Ishikawa (cell line): ENCODE measurements around the gene PDGFB.

Experiments used
- CEBPB ChIP-seq: IDR thresholded peaks from 2 replicates; pipeline ENCODE4 v1.6.1; 2012
- CREB1 ChIP-seq: IDR thresholded peaks from 2 replicates; pipeline ENCODE4 v1.6.1; 2012; ENCODE audit warnings: low read depth
- EGR1 ChIP-seq: IDR thresholded peaks from 2 replicates; pipeline ENCODE4 v1.6.1; 2012
- EP300 ChIP-seq: IDR thresholded peaks from 2 replicates; pipeline ENCODE4 v1.6.1; 2012; ENCODE audit warnings: borderline replicate concordance
- FOXM1 ChIP-seq: IDR thresholded peaks from 2 replicates; pipeline ENCODE4 v1.6.1; 2012; ENCODE audit warnings: low read depth, borderline replicate concordance
- MAX ChIP-seq: IDR thresholded peaks from 2 replicates; pipeline ENCODE4 v1.6.1; 2012
- NFIC ChIP-seq: IDR thresholded peaks from 2 replicates; pipeline ENCODE4 v1.6.1; 2012
- RAD21 ChIP-seq: IDR thresholded peaks from 2 replicates; pipeline ENCODE4 v1.6.1; 2012; ENCODE audit warnings: low read depth
- REST ChIP-seq: IDR thresholded peaks from 2 replicates; pipeline ENCODE4 v1.6.1; 2012; ENCODE audit warnings: low read depth, mild to moderate bottlenecking
- TAF1 ChIP-seq: IDR thresholded peaks from 2 replicates; pipeline ENCODE4 v1.6.1; 2012; ENCODE audit warnings: low read depth, mild to moderate bottlenecking
- TCF12 ChIP-seq: IDR thresholded peaks from 2 replicates; pipeline ENCODE4 v1.6.1; 2012; ENCODE audit warnings: low read depth
- TEAD4 ChIP-seq: IDR thresholded peaks from 2 replicates; pipeline ENCODE4 v1.6.1; 2012
- USF1 ChIP-seq: IDR thresholded peaks from 2 replicates; pipeline ENCODE4 v1.6.1; 2012
- YY1 ChIP-seq: IDR thresholded peaks from 2 replicates; pipeline ENCODE4 v1.6.1; 2012; ENCODE audit warnings: low read depth
- ZBTB7A ChIP-seq: IDR thresholded peaks from 2 replicates; pipeline ENCODE4 v1.6.1; 2012; ENCODE audit warnings: low read depth

The PDGFB gene

GRCh38 chr22:39250131-39250530 is 5.3 kb upstream of the PDGFB start:
- no peak for TF ChIP-seq EP300
- no peak for TF ChIP-seq REST
- no peak for TF ChIP-seq MAX
- TF ChIP-seq FOXM1 = no peak
- TF ChIP-seq CEBPB = no peak
- no peak for TF ChIP-seq USF1
- TF ChIP-seq ZBTB7A = no peak
- TF ChIP-seq RAD21 = no peak
- no peak for TF ChIP-seq EGR1
- TF ChIP-seq CREB1 = no peak

GRCh38 chr22:39249086-39249704 is 4.4 kb upstream of the PDGFB start:
- no peak for TF ChIP-seq EGR1
- TF ChIP-seq FOXM1 = no peak
- no peak for TF ChIP-seq TEAD4
- no peak for TF ChIP-seq TAF1
- no peak for TF ChIP-seq CEBPB

- TF ChIP-seq RAD21 = no peak
- no peak for TF ChIP-seq REST
- no peak for TF ChIP-seq ZBTB7A
- no peak for TF ChIP-seq TCF12
- TF ChIP-seq YY1 = no peak
- TF ChIP-seq TAF1 = no peak
- TF ChIP-seq FOXM1 = no peak
- TF ChIP-seq TEAD4 = no peak
- TF ChIP-seq USF1 = no peak
- TF ChIP-seq MAX = no peak
- TF ChIP-seq NFIC = no peak
- no peak for TF ChIP-seq EGR1
- no peak for TF ChIP-seq CREB1
- no peak for TF ChIP-seq EP300
Measured at GRCh38 chr22:39248254-39248653, 3.5 kb upstream of the PDGFB start.

- no peak for TF ChIP-seq EP300
- TF ChIP-seq EGR1 = no peak
- TF ChIP-seq ZBTB7A = no peak
Measured at GRCh38 chr22:39247361-39247760, 2.6 kb upstream of the PDGFB start.

GRCh38 chr22:39246690-39247332 is 2.0 kb upstream of the PDGFB start:
- TF ChIP-seq EGR1 = no peak
- no peak for TF ChIP-seq TEAD4
- no peak for TF ChIP-seq REST
- TF ChIP-seq RAD21 = no peak
- TF ChIP-seq YY1 = no peak
- TF ChIP-seq TCF12 = no peak
- TF ChIP-seq CREB1 = no peak
- no peak for TF ChIP-seq ZBTB7A
- TF ChIP-seq FOXM1 = no peak
- TF ChIP-seq CEBPB = no peak
- TF ChIP-seq USF1 = no peak
- no peak for TF ChIP-seq MAX
- no peak for TF ChIP-seq EP300
- no peak for TF ChIP-seq TAF1
- no peak for TF ChIP-seq NFIC
